NT2/D1 (cell line): ENCODE measurements around the gene SCYL3.

Source experiments
- SUZ12 ChIP-seq: IDR thresholded peaks from 2 replicates; pipeline ENCODE4 v1.6.1; 2011; ENCODE audit not compliant: insufficient read length, insufficient read depth; ENCODE audit errors: extremely low read depth
- YY1 ChIP-seq: IDR thresholded peaks from 2 replicates; pipeline ENCODE4 v1.6.1; 2011; ENCODE audit not compliant: insufficient read length, insufficient read depth

DNA sequence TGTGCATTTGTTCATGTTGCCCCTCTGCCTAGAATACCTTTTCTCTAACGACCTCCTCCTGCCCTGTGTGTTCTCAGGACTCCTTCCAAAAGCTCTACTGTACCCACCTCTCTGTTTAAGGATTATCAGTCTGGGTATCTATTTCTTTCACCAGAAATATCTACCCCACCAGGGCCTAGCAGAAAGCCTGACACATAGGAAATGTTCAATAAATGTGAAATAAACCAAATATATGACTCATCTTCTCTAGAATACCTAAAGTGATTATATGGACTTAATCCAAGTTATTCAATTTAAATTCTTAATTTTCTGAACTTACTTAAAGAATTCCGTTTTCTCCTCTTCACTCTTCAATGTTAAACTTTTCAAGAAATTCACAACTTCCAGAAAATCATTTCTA, 27.1 kb downstream of the SCYL3 start:
- TF ChIP-seq SUZ12 (no peak), YY1 (no peak)
